ENCODE data around the gene HDAC4. TPM values are rescaled to one million over a fixed set of nuclear protein-coding genes. Genes with fewer than 3 reads are reported as not detected.

Gene HDAC4
- total and polyA plus RNA-seq, 2 experiments from 2014 or later: 8.1 to 41.8 TPM

- TF ChIP-seq ZNF114 (CRISPR knock-in tag; IDR thresholded peaks at IDR 0.05) (no peak), EZH2 (IDR thresholded peaks at IDR 0.05; ENCODE audit: low read depth, unreplicated experiment) (no peak), NANOG (IDR thresholded peaks at IDR 0.05; ENCODE audit: borderline replicate concordance) (no peak), ZNF331 (CRISPR knock-in tag; IDR thresholded peaks at IDR 0.05; ENCODE audit: low read depth) (no peak), EZH2phosphoT487 (IDR thresholded peaks at IDR 0.05; ENCODE audit: unreplicated experiment) (no peak)
Measured at GRCh38 chr2:239054921-239055320, 345.9 kb downstream of the HDAC4 start (continued).

GRCh38 chr2:239053801-239054503 lies 346.9 kb downstream of the HDAC4 start:
- Histone ChIP-seq H3K4me2 (no peak overlapping the region), H3K27ac (ENCODE audit: low read depth) (no peak overlapping the region), H2AFZ (no peak overlapping the region), H4K20me1 (replicated peaks; ENCODE audit: insufficient read depth) (no peaks in the 10 kb centered on the region; the same call in 1 of the 2 replicates), H3K9me2 (ENCODE audit: insufficient read depth) (no peaks in the 10 kb centered on the region), H3K4me3 (no peak overlapping the region), H3K4me1 (ENCODE audit: insufficient read depth) (no peaks in the 10 kb centered on the region), H3K36me3 (ENCODE audit: insufficient read depth) (no peaks in the 10 kb centered on the region), H3K27me3 (ENCODE audit: insufficient read depth) (no peaks in the 10 kb centered on the region), H3F3A (replicated peaks; ENCODE audit: low read depth) (no peaks in the 10 kb centered on the region), H3K79me2 (replicated peaks; ENCODE audit: insufficient read depth) (no peaks in the 10 kb centered on the region)
- DNase-seq (ENCODE audit: low spot score) (no peak), ATAC-seq (no peak)
- peaks cover 5% of the 10 kb centered on the region for H3K27me3 Mint-ChIP-seq (ENCODE audit: insufficient read depth, low read depth, poor library complexity)
- H3K4me1 Mint-ChIP-seq: no peaks in the 10 kb centered on the region
- H3K27ac Mint-ChIP-seq: no peak overlapping the region
- H3K4me3 Mint-ChIP-seq: no peak overlapping the region
- peaks cover 16% of the 10 kb centered on the region for H3K36me3 Mint-ChIP-seq (ENCODE audit: low read depth)
- no peak for TF ChIP-seq EZH2 (IDR thresholded peaks at IDR 0.05; ENCODE audit: low read depth, unreplicated experiment)
- TF ChIP-seq NANOG (IDR thresholded peaks at IDR 0.05; ENCODE audit: borderline replicate concordance): no peak
- no peak for TF ChIP-seq STAT1 (IDR thresholded peaks at IDR 0.05; ENCODE audit: unreplicated experiment)
- TF ChIP-seq ZNF462 (CRISPR knock-in tag; IDR thresholded peaks at IDR 0.05): no peak
- no peak for TF ChIP-seq ZNF331 (CRISPR knock-in tag; IDR thresholded peaks at IDR 0.05; ENCODE audit: low read depth)
- no peak for TF ChIP-seq POLR2AphosphoS5 (IDR thresholded peaks at IDR 0.05; ENCODE audit: low read depth)
- no peaks in the 10 kb centered on the region for H3K9me3 Mint-ChIP-seq

Measured in GM23338 (cell line).